Activated naive CD4-positive, alpha-beta T cell (primary cell): ENCODE measurements around the gene CAPN5.

Source experiments
- DNase-seq, 4 experiments: peaks; one replicate each; lab custom pipeline; 2025; lab: John Stamatoyannopoulos, UW

The CAPN5 gene

GRCh38 chr11:77136074-77136473 is 69.3 kb downstream of the CAPN5 start:
- no peak for DNase-seq

- no peak for DNase-seq
Observed at GRCh38 chr11:77136784-77137420, 70.1 kb downstream of the CAPN5 start.

GRCh38 chr11:77137421-77137820 is 70.7 kb downstream of the CAPN5 start:
- DNase-seq, result no peak

GRCh38 chr11:77138106-77138649 is 71.4 kb downstream of the CAPN5 start:
- no peak for DNase-seq

- DNase-seq, result no peak
Observed at GRCh38 chr11:77139201-77139600, 72.4 kb downstream of the CAPN5 start.

- no peak for DNase-seq
Observed at GRCh38 chr11:77140231-77140851, 73.6 kb downstream of the CAPN5 start.

GRCh38 chr11:77141034-77141433 is 74.3 kb downstream of the CAPN5 start:
- no peak for DNase-seq

GRCh38 chr11:77141475-77141874 is 74.7 kb downstream of the CAPN5 start:
- DNase-seq, result no peak

- no peak for DNase-seq
Observed at GRCh38 chr11:77142091-77142975, 75.6 kb downstream of the CAPN5 start.

- no peak for DNase-seq
Observed at GRCh38 chr11:77143405-77144020, 76.7 kb downstream of the CAPN5 start.

- DNase-seq, result no peak
Observed at GRCh38 chr11:77144196-77144856, 77.6 kb downstream of the CAPN5 start.

- DNase-seq, result no peak
Observed at GRCh38 chr11:77144857-77145428, 78.2 kb downstream of the CAPN5 start.

- DNase-seq, result no peak
Observed at GRCh38 chr11:77146261-77147035, 79.7 kb downstream of the CAPN5 start.

- no peak for DNase-seq
Observed at GRCh38 chr11:77147036-77147315, 80.2 kb downstream of the CAPN5 start.

- DNase-seq, result peak in 1 of 4 experiments; percentile 19
Observed at GRCh38 chr11:77147668-77148321, 81.0 kb downstream of the CAPN5 start.

GRCh38 chr11:77148963-77149715 is 82.4 kb downstream of the CAPN5 start:
- no peak for DNase-seq

- DNase-seq, result no peak
Observed at GRCh38 chr11:77149716-77150392, 83.1 kb downstream of the CAPN5 start.

- DNase-seq, result no peak
Observed at GRCh38 chr11:77150836-77151235, 84.1 kb downstream of the CAPN5 start.
